Stimulated activated CD4-positive, alpha-beta T cell treated with anti-CD3 and anti-CD28 coated beads, Interleukin-4, amount 100 ng/mL, for 48 hours (primary cell): Measurements from ENCODE around the gene CDH16.
"Not testable (repeated sequence)": the region's sequence is repeated elsewhere in the genome, so short reads cannot be mapped to it uniquely, and the experiment has no call there.

Source experiments
- DNase-seq, 2 donors: peaks; one replicate each; pipeline ENCODE4 v3.0.0-alpha.2; 2020; ENCODE audit warnings: low read depth in 2 of 2

CDH16 gene

DNA sequence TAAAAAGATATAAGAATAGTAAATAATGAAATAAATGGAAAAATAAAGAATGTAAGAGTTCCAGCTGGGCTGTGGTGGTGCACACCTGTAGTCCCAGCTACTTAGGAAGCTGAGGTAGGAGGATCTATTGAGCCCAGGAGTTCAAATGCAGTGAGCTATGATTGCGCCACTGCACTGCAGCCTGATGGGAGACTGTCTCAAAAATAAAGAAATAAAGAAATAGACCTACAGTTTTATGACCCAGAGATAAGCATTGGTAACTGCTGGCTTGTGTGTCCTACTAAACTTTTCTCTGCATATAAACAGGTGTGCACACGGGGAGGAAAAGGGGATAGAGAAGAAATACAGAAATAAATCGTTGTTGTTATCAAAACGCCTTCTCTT is 46.1 kb downstream of the CDH16 start:
- no peak for DNase-seq

GRCh38 chr16:66871840-66872239 is 46.8 kb downstream of the CDH16 start:
- no peak for DNase-seq

DNA sequence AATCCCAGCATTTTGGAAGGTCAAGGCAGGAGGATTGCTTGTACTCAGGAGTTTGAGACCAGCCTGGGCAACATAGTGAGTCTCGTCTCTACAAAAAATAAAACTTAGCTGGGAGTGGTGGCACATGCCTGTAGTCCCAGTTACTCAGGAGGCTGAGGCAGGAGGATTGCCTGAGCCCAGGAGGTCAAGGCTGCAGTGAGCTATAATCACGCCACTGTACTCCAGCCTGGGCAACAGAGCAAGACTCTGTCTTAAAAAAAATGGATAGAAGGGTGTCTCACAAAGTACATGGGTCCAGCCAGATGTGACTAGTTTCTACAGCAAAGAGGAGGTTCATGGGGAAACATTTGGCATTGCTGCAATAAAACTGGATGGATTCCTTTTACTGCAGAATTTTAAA is 47.3 kb downstream of the CDH16 start:
- not testable (repeated sequence) for DNase-seq

DNA sequence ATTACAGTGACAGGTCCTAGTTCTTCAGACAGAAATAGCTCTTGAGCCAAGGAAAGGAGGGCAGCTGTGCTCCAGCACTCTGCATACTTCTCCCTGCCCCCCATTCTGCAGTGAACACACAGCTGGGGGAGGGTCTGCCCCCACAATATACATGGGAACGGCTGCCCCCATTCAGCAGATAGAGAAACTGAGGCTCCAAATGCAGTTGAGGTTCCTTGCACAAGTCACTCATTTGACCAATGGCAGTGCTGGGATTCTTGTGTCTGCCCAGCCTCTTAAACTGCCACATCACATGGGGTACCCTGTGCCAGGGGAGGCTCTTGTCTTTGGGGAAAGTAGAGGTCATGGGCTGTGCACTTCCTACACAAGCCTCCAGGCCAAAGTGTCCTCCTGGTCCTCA is 49.3 kb downstream of the CDH16 start:
- no peak for DNase-seq

- DNase-seq, result no peak
These were observed 55.0 kb downstream of the CDH16 start for GRCh38 chr16:66863707-66864106.

- no peak for DNase-seq
These were observed 56.6 kb downstream of the CDH16 start for GRCh38 chr16:66862023-66862520.

DNA sequence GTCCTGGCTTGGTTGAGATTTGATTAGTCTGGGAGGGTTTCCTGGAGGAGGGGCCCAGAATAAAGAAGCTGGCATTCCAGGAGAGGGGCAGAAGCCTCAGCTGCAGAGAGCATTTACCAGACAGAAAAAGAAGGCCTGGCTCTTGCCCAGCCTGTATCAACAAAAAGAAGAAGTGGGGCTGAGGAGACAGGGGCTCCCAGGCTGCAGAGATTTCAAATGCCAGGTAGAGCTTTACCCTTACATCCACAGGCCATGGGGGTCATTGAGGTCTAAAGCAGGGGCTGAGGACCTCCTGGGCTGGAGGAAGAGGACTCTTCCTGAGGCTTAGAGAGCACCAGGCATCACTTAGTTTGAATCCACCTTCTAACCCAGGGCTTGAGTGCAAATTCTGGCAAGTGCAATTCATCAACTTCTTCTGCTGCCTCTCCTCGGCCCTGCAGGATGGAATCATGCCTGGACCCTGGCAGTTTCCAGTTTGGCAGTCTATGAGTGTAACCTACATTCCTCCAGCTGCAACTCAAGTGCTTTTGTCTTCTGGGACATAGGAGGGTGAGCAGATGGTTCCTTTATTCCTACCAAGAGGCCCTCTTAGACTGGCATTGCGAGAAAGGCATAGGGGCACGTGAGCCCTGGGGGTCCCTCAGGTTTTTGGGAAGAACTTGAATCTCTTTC is 59.2 kb downstream of the CDH16 start:
- DNase-seq, result no peak

GRCh38 chr16:66858740-66859396 is 59.8 kb downstream of the CDH16 start:
- no peak for DNase-seq
